Hepatocyte (in vitro differentiated cells): ENCODE measurements around the gene CLCN7.

ENCODE experiments used
- EZH2 ChIP-seq: fragments of 200-600 bp; sonication (generic); IDR thresholded peaks from 2 replicates; pipeline ENCODE4 v1.6.1; 2016; ENCODE audit warnings: antibody characterized with exemption, mild to moderate bottlenecking, borderline replicate concordance
- EZH2phosphoT487 ChIP-seq: fragments of 200-600 bp; sonication (generic); IDR thresholded peaks from one replicate; pipeline ENCODE4 v1.6.1; 2018; ENCODE audit warnings: antibody characterized with exemption, mild to moderate bottlenecking, low read depth, moderate library complexity; ENCODE audit not compliant: unreplicated experiment, severe bottlenecking
- TF ChIP-seq, protein P1 (sequence below): fragments of 200-600 bp; sonication (generic); IDR thresholded peaks from 2 replicates; pipeline ENCODE4 v1.5.1; 2016; ENCODE audit warnings: antibody characterized with exemption, mild to moderate bottlenecking; ENCODE audit not compliant: poor library complexity

- TF ChIP-seq, protein P1, sequence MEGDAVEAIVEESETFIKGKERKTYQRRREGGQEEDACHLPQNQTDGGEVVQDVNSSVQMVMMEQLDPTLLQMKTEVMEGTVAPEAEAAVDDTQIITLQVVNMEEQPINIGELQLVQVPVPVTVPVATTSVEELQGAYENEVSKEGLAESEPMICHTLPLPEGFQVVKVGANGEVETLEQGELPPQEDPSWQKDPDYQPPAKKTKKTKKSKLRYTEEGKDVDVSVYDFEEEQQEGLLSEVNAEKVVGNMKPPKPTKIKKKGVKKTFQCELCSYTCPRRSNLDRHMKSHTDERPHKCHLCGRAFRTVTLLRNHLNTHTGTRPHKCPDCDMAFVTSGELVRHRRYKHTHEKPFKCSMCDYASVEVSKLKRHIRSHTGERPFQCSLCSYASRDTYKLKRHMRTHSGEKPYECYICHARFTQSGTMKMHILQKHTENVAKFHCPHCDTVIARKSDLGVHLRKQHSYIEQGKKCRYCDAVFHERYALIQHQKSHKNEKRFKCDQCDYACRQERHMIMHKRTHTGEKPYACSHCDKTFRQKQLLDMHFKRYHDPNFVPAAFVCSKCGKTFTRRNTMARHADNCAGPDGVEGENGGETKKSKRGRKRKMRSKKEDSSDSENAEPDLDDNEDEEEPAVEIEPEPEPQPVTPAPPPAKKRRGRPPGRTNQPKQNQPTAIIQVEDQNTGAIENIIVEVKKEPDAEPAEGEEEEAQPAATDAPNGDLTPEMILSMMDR, result no peak
- TF ChIP-seq EZH2 (no peak), EZH2phosphoT487 (no peak)
Observed at GRCh38 chr16:1424028-1424427, 50.8 kb downstream of the CLCN7 start.
